HL-60 (cell line): ENCODE results near the gene ULBP2.

Experiments
- DNase-seq, 2 experiments: peaks; one replicate each; pipeline ENCODE4 v3.0.0-alpha.2; 2010 to 2020; ENCODE audit warnings: low read depth in 1 of 2, low spot score in 1 of 2
- H3K27ac ChIP-seq: fragments of 250-450 bp; sonication (Bioruptor Pico); replicated peaks from 2 replicates; pipeline ENCODE4 v1.5.1; 2020; ENCODE audit warnings: mild to moderate bottlenecking, moderate library complexity
- H3K27me3 ChIP-seq: fragments of 250-450 bp; sonication (Bioruptor Pico); 2 replicates; pipeline ENCODE4 v1.5.1; 2021; ENCODE audit warnings: mild to moderate bottlenecking, moderate library complexity; ENCODE audit not compliant: insufficient read depth, poor library complexity, severe bottlenecking
- H3K4me3 ChIP-seq: replicated peaks from 2 replicates; pipeline ENCODE4 v1.5.1; 2011; ENCODE audit warnings: mild to moderate bottlenecking, control low read depth, low read length; ENCODE audit not compliant: insufficient read depth
- CTCF ChIP-seq: IDR thresholded peaks from one replicate; pipeline ENCODE4 v1.5.1; 2011; ENCODE audit warnings: low read length, control low read depth, inconsistent platforms; ENCODE audit not compliant: insufficient read depth
- GABPA ChIP-seq: IDR thresholded peaks from 2 replicates; pipeline ENCODE4 v1.6.1; 2012; ENCODE audit warnings: low read depth
- POLR2AphosphoS5 ChIP-seq: IDR thresholded peaks from 2 replicates; pipeline ENCODE4 v1.6.1; 2012; ENCODE audit warnings: low read depth
- REST ChIP-seq: IDR thresholded peaks from 2 replicates; pipeline ENCODE4 v1.6.1; 2012; ENCODE audit warnings: low read depth; ENCODE audit not compliant: insufficient replicate concordance
- SPI1 ChIP-seq: IDR thresholded peaks from 2 replicates; pipeline ENCODE4 v1.6.1; 2012; ENCODE audit warnings: low read depth, mild to moderate bottlenecking, borderline replicate concordance

The ULBP2 gene

GRCh38 chr6:149904661-149905370, 37.0 kb upstream of the ULBP2 start:
- H3K27ac ChIP-seq = no peak overlapping the region
- no peak for TF ChIP-seq REST
- no peak for TF ChIP-seq GABPA
- no peak for TF ChIP-seq CTCF
- TF ChIP-seq POLR2AphosphoS5 = no peak
- no peak for TF ChIP-seq SPI1
- peaks cover 11% of the 10 kb centered on the region for H3K27me3 ChIP-seq
- no peak overlapping the region for H3K4me3 ChIP-seq
- DNase-seq = no peak

- no peak overlapping the region for H3K27ac ChIP-seq
- no peak overlapping the region for H3K4me3 ChIP-seq
- DNase-seq = no peak
- peaks cover 11% of the 10 kb centered on the region for H3K27me3 ChIP-seq
- TF ChIP-seq CTCF = no peak
- no peak for TF ChIP-seq REST
- TF ChIP-seq SPI1 = no peak
- no peak for TF ChIP-seq POLR2AphosphoS5
Measured at GRCh38 chr6:149905371-149905910, 36.4 kb upstream of the ULBP2 start.

- Histone ChIP-seq H3K4me3 (no peak overlapping the region), H3K27ac (no peak overlapping the region), H3K27me3 (peaks cover 11% of the 10 kb centered on the region)
- no peak for TF ChIP-seq GABPA
- TF ChIP-seq CTCF = no peak
- no peak for TF ChIP-seq REST
- TF ChIP-seq POLR2AphosphoS5 = no peak
- TF ChIP-seq SPI1 = no peak
- no peak for DNase-seq
Measured at GRCh38 chr6:149905911-149906371, 35.9 kb upstream of the ULBP2 start.
